SH-SY5Y (cell line): ENCODE results near the gene CHGA.

Experiments
- GATA2 ChIP-seq: IDR thresholded peaks from 2 replicates; pipeline ENCODE4 v1.6.1; 2011; ENCODE audit warnings: mild to moderate bottlenecking, low read depth, low read length
- GATA3 ChIP-seq: IDR thresholded peaks from 2 replicates; pipeline ENCODE4 v1.6.1; 2011; ENCODE audit warnings: low read depth, mild to moderate bottlenecking, low read length, moderate library complexity

GRCh38 chr14:92974541-92975345 lies 51.8 kb downstream of the CHGA start:
- no peak for TF ChIP-seq GATA2
- TF ChIP-seq GATA3 = no peak
